NCI-H345 (cell line): Measurements from ENCODE around the gene SCAMP1.

Source experiments
- DNase-seq: peaks from one replicate; lab custom pipeline; 2025; lab: John Stamatoyannopoulos, UW

The SCAMP1 gene

DNA sequence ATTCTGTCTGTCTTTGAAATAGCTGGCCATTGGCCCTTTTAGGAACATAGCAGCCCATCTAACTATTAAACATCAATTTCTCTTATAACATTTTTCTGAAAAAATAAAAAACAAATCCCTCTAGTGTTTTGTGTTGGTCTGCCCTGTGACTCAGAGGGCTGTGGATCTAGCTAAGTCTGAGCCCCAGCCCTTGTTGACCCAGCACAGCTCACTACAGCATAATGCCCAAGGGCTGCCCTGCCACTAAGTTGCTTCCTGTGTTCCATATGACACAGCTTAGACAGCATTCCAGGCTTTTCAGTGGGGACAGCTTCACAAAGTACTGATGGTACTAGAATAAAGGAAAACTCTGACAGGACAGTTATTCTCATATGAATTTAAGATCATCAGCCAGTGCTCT lies 136.0 kb downstream of the SCAMP1 start:
- no peak for DNase-seq

DNA sequence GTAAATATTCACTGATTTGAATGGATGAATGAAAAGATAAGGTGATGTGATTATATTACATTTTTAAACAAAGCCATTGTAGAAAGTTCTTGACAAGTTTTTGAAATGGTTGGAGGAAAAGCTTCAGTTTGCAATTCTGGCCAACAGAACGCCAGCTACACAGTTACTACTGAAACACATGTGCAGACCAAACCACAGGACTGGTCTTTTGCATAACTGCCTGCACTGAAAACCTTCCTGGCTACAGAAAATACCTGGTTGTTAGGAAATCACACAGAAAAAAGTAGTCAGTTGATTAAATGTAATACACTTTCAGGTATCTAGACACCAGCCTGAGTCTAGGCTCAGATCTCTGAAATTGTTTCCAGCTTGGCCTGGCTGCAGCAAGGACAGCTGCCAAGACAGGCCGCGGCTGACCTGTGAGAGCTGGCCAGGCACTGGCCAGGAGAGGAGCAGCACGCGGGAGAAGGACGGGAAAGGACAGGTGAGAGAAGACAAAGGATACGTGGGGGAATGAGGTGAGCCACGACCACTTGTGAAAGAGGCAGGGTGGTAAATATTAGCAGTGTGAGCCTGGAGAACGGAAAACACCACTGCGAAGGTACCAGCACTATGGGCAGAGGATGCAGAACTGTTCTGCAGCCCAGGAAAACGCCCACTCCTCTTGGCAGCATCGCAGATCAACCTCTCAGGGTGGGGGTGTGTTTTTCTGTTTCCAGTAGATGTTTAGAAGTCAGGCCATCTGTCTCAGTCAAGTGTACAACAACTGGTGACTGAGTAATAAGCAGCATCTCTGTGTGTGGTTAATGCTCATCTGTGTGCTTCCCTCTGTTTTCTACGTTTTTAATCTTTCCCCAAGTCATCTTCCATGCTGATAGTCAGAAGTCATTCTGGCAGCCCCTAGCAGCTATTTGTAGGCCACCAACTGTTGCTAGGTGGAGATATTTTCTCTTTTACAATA lies 137.4 kb downstream of the SCAMP1 start:
- no peak for DNase-seq

DNA sequence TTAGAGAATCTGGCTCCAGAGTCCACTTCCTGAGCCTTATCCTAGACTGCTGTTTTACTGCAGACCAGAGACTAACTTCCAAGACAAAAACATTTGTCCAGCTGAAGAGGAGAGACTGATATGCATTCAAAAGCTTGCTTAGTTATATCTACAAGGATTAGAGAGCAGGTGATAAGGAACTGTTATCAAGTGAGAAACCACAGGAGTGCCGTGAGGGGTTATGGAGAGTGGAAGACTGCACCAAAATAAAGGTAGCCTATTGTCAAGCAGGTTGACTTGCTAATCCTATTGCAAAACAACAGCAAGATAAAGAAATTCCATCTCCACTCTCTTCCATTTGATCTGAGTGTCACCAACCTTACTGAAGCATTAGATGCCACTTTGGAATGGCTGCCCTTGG lies 139.1 kb downstream of the SCAMP1 start:
- no peak for DNase-seq

DNA sequence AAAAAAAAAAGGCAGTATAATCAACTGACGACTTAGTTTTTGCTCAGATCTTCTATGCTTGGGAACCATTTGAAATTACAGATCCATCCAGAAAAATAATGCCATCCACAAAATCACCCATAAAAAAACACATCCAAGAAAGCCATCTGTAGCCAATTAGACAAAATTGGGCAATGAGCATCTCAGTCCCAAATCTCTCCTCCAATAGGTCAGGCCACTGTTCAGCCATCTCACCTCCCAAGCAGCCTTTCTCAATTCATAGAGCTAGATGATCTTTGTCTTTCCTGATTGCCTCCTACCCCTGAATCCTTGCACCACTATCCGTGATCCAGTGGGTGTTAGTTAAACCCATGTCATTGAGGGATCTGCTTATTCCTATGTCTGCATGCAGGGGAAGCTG lies 139.6 kb downstream of the SCAMP1 start:
- DNase-seq: no peak

DNA sequence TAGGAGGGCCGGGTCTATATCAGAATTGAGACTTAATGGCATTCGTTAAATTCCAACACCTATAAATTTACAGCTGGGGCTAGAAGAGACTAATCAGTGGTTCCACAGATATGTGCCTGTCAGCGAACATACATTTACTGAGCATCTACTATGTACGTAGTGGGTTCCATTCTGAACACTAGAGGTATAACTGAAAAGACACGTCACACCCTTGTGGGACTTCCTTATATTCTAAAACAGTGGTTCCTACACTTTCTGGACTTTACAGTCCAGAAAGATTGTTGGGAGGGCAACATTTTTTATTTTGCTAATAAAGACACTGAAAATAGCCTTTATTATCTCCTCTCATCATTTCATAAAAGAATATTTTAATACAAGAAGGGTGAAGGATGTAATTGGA lies 140.5 kb downstream of the SCAMP1 start:
- DNase-seq: no peak

DNA sequence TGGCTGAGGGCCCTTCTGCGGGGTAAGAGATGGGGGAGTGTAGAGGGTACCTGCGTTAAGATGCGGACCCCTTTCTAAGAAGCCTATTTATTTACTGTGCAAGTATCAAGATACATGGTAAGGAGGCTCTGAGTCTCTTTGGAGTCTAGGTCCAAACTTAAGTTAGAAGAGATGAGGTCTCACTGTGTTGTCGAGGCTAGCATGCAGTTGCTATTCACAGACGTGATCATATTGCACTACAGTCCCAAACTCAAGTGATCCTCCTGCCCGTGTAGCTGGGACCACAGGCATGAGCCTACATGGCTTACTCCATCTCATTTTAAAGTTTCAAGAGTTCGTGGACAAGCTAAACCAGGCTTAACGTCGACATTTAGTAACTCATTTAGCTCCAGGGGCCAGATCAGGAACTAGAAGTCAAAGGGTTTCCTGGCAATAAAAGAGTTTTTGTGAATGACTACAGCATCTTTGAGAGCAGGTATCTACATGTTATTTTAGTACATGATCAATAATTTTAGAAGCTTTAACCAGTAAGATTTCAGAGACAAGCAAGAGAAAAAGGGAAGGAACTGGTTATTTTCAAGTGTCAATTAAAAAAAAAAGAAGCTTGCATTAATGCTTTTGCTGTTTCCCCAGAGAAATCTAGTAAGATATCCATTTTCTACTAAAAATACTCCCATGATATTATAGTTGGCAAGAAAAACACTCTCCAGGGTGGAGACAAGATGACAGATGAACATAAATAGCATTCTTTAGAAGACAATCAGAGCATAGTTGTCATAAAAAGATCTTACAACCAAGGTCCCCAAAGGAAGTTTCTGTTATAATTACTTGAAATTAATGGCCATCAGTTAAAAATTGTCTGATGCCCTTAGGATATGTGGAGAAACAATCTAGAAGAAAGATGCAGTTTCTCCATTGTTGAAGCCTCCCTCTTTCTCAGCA lies 141.3 kb downstream of the SCAMP1 start:
- DNase-seq: no peak

DNA sequence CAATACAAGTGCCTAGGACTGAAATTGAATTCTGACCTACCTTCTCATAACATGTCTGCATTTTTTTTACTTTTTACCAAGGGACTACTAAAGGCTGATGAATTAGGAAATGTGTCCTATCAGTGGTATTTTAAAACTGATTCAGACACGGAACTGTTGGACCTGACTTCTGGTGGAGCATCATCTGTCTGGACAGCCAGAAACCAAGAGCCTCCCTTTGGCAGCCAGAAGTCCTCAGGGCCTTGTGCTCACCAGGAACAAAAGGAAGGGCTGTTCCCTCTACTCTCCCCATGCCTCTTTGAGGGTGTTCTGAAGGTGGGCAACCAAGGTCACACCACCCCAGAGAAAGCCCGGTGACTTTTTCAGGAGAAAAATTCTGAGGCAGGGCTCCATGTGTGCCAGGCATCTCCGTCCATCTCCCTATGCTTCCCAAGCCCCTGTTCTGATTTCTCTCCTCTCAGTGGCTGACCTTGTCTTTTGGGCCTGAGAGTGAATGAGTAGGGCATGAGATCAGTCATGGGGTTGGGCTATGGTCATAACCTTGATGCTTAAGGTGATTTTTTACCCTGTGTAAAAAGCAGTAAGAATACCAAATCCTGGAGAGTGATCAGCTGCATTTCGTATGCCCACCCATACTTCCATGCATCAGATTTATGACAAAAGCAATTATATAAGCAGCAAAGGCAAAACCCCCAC lies 143.7 kb downstream of the SCAMP1 start:
- DNase-seq: no peak

DNA sequence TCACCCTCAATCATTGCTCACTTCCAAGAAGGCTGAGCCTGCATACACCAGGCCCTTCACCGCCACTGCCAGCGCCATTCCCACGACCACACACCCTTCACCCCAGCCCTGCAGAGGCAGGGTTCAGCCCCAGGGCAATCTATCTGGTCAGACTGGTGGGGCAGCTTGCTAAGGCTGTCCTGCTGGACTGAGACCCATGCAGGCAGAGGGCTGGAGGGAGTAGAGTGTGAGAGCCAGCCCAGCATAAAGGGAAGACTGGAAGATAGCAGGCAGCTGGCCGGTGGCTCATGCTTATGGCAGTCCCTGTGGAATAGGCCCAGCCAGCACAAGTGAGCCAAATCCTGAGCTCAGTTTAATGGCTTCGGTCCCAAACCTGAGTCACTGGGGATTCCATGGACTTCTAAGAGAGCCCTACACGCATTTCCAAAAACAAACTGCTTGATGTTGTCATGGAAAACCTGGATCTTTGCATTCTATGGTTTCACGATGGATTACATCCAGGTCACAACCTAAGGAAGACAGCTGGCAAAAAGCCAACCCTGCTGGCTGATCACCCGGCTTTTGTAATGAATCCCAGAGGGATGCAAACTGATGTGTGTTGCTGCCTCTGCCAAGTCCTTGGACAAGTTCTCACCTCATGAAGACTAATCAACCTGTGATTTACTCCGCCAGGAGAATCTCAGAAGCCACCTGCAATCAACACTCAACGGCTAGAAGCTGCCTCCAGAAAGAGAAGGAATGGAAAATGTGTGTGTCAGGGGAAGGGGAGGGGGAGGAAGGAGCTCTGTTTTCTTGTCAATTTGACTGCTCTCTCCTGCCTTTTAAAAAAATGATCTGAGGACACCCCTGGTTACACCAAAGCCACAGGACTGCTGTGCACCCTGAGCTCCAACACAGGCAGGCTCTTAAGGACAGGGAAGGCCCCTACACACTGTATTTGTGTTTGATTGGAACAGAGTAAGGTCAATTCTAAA lies 144.6 kb downstream of the SCAMP1 start:
- peak; percentile 32 for DNase-seq

DNA sequence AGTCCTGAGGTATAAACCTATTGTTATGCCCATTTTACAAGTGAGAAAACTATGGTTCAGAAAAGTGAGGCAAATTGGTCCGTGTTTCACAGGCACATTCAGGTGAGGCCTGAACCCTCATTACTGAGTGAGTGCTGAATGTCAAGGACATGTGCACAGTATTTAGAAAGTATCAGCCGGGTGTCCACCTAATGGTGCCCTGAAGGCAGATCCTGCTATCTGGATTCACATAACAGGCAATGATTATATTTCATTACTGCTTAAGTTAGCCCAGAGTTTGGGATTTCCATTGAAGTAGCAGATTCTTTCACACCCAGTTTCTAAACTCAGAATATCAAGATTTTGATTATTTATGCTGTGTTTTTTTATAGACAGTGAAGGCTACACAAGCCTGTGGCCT lies 145.4 kb downstream of the SCAMP1 start:
- DNase-seq: no peak

DNA sequence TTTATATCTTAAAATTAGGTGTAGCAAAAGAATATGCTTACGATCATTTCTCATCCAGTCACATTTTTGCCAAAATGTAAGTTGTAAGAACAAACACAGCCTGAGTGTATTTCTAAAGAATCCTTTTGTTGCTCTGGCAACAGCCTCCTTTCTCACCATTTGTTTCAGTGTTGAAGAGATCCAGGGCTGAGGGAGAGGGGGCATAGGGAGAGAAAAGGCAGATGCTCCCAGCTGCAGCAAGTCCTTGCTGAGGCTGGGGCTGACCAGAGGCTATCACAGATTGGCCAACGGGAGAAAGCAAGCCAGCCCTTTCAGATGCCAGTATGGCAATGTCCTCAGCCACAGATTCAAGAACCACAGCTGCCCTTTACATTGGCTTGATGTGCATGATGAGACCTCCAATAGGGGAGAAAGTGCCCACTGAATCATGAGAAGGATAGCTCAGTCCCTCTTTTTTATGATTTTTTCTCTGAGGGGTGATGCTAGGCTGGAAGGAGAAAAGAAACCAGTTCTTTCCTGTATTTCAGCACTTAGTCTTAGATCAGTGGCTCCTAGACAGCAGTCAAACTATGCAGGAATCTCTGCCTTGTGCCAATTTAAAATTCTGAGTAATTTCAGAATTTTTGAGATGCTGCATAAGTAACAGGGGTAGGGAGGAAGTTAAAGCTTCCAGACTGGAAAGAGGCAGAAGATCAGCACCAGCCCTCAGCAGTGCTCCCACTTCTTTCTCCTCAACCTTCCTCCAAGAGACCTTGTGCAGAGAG lies 146.0 kb downstream of the SCAMP1 start:
- DNase-seq: no peak

DNA sequence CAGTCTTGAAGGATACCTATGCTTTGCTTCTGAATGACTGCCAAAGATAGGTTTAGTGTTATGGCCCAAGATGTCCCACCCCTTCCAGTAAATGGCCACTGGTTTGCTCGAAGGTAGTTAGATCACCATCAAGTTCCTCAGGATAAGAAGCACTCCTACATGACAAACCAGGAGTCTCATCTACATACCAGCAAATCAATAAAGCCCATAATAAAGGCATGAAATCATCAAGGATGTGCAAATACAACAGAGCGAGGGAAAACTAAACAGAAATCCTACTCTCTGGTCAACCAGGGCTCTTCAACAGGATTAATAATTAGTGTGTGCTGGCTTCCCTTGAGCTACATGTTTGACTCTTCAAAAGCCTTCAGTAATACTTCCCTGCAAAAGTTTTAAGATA lies 147.1 kb downstream of the SCAMP1 start:
- DNase-seq: no peak

DNA sequence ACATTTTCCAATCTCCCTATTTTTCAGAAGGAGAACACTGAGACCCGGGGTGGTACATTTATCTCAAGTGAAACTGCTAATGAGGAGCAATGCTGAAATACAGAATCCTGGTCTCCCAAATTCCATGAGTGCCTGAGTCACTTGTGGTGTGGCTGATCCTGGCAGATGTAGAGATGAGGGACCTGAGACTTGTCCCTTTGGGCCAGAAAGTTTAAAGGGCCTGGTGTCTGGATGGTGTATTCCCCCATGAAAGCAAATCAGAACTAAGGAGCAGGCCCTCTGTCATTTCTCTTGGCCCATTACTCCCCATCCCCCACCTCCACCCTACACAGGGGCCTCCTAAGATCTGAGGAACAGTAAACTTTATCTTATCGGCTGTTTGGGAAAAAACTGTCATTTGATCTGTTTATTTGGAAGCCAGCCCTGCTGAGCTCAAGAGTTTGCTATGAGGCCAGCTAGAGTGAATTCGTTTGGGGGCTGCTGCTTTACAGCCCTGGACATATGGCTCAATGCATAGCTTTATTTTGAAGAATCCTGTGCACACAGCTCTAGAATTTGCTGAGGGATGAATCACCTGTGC lies 147.9 kb downstream of the SCAMP1 start:
- DNase-seq: no peak

DNA sequence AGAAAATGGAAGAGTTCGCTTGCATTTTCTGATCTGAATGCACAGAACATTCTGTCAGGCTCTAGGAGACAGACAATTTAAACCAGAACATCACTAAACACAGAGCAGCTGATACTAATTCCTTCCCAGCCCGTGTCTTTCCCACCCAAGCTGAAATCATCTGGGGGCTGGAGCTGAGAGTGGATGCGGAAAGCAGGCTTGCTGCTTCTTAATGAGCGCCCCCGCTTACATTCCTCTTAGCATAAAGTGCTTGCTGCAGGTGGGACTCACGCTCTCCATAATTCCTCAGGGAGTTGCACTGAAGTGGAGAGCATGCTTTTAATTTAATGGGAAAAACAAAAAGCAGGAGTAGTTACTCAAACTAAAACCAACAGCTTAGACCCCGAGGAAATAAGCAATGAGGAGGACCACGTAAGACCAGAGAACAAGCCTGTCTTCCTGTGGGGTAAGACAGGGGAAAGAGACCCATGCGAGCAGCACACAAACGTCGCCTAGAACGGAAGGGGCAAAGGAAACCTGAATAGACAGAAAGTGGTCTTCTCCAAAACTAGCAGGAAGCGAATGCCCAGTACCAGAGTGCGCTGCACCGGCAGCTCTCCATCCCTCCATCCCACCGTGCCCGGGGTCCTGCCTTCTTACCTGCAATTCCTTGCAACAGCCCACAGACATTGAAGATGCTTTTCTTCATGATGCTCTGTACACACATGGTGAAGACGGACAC lies 148.9 kb downstream of the SCAMP1 start:
- DNase-seq: no peak

DNA sequence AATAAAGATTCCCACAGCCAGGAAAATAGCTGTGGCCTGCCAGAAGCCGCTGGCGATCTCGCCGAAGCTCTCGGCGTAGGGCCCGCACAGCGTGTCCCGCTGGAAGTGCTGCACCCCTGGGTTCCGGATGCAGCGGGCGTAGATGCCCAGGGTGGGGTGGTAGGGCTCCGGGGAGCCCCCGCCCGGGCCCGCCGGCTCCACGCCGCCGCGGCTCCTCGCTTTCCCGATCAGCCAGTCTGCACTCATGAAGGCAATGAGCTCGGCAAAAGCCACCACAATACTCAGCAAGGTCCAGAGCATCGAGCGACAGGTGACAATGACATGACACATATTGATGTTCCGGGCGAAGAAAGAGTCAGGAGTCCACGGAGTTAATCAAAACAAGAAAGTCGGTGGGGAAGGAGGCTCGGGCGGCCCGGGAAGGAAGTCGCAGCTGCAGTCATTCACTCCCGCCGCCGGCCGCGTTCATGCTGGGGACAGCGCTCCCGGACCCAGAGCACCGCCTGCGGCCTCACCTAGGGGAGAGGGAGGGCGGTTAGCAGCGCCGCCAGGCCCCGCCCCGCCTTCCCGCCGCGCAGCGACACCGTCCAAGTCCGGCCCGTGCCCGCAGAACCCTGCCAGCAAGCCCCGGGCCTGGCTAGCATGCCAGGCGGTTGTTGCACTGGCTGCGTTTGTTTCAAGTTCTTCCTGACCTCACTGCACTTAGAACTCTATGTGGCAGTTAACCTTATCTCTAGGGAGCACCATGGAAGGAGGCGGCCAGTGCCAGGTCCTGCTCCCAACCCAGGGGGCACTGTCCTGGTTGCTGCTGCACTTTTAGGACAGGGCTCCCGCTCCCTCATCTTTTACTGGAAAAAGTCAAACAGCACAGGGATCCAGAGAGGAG lies 149.7 kb downstream of the SCAMP1 start:
- DNase-seq: peak; percentile 45

DNA sequence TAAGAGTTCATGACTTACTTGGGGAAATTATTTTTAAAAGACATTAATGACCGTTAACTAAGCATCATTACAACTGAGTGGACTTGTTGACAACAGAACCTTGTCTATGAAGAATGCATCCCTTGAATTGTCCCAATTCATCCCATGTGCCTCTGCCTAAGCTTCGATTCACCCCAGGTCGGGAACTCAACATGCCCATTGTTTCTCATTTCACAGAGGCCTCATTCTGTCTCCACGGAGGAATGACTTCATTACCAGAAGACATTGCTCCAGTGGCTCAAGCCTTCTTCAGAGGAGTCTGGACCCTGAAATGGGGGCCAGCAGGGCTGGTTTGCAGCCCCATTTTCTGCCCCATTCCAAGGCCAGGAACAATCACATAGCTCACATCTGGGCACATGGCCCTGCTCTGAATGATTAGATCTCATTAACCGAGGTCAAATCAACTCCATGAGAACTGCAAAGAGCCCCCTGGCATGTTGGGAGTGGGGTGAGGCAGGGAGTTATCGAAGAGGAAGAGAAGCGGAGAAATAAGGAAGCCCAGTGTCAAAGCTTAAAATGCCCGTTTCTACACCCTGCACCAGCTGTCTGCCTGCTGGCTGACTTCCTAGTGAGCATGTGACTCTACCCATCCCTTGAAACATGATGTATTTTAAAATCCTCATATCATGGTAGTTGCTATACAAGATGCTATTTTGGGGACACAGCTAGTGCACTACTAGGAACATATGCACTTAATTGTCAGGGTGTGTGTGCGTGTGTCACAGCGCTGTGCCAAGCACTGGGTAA lies 150.9 kb downstream of the SCAMP1 start:
- DNase-seq: no peak

DNA sequence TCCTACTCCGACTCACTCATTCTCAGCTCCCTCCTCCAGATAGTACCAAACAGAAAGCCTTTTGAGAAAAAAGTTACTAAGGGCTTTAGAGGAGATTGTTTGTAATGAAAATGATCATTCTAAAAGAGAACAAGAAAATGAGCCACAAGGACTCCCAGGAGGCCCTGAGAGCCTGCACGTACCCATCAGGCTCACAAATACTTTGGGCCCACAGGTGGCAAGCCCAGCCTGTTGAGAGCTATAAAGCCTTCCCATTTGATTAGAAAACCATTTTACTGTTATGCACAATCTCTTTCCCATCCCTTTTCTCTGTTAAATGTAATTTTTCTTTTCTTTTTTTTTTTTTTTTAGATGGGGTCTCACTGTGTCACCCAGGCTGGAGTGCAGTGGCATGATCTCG lies 152.0 kb downstream of the SCAMP1 start:
- DNase-seq: no peak

DNA sequence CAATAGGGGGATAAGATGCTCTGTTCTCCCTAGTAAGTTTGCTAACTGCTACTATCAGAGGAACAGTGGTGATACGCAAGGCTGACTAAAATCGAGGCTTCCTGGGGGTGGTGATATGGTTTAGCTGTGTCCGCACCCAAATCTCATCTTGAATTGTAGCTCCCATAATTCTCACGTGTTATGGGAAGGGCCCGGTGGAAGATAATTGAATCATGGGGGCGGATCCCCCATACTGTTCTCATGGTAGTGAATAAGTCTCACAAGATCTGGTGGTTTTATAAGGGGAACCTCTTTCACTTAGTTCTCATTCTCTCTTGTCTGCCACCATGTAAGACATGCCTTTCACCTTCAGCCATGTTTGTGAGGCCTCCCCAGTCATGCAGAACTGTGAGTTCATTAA lies 153.0 kb downstream of the SCAMP1 start:
- no peak for DNase-seq
